Measurements from ENCODE around the gene KLC1.

DNA sequence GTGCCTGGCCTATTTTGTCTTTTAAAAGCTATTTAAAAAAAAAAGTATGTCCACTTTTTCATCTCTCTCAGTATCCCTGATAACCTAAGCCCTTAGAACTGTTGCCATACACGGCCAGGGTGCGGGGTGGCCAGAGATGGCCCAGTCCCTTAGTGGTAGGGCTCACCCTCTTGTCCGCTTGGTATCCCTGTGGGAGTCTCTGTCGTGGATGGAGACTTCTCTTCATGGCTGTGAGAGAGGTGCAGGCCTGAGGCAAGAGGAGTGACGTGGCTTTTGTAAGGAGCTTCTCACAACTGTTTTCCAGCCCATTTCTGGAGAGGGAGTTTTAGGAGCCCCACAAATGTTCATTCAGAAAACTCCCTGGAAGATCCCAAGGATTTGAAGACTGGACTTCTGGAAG is 59.4 kb downstream of the KLC1 start:
- TF ChIP-seq, protein P1, sequence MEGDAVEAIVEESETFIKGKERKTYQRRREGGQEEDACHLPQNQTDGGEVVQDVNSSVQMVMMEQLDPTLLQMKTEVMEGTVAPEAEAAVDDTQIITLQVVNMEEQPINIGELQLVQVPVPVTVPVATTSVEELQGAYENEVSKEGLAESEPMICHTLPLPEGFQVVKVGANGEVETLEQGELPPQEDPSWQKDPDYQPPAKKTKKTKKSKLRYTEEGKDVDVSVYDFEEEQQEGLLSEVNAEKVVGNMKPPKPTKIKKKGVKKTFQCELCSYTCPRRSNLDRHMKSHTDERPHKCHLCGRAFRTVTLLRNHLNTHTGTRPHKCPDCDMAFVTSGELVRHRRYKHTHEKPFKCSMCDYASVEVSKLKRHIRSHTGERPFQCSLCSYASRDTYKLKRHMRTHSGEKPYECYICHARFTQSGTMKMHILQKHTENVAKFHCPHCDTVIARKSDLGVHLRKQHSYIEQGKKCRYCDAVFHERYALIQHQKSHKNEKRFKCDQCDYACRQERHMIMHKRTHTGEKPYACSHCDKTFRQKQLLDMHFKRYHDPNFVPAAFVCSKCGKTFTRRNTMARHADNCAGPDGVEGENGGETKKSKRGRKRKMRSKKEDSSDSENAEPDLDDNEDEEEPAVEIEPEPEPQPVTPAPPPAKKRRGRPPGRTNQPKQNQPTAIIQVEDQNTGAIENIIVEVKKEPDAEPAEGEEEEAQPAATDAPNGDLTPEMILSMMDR (IDR thresholded peaks at IDR 0.05; ENCODE audit: low read depth, low read length, poor library complexity, severe bottlenecking): no peak
- TF ChIP-seq EZH2phosphoT487 (IDR thresholded peaks at IDR 0.05; ENCODE audit: borderline replicate concordance, low read length): no peak

Measured in DOHH2 (cell line).